Prostate gland (tissue), 2 donors: Measurements from ENCODE around the gene SYNPR.

Experiments used
- POLR2A ChIP-seq: fragments of 450-650 bp; IDR thresholded peaks from one replicate; pipeline ENCODE4 v1.6.1; 2016; ENCODE audit warnings: antibody characterized with exemption, mild to moderate bottlenecking
- POLR2AphosphoS5 ChIP-seq: sonication (generic); formaldehyde crosslinking; IDR thresholded peaks from one replicate; pipeline ENCODE4 v1.6.1; 2017; ENCODE audit warnings: antibody characterized with exemption
- TF ChIP-seq, protein P1 (sequence below), 4 experiments: fragments of 200-600 bp in 2 of 4; fragments of 450-650 bp in 2 of 4; sonication (generic) in 2 of 4; IDR thresholded peaks; 1 replicate in 3 of 4; 2 replicates in 1 of 4; pipeline ENCODE4 v1.5.1; 2016 to 2019; ENCODE audit warnings: antibody characterized with exemption in 4 of 4, mild to moderate bottlenecking in 2 of 4, moderate library complexity in 2 of 4

- TF ChIP-seq POLR2AphosphoS5: no peak
- TF ChIP-seq POLR2A: no peak
- TF ChIP-seq, protein P1, sequence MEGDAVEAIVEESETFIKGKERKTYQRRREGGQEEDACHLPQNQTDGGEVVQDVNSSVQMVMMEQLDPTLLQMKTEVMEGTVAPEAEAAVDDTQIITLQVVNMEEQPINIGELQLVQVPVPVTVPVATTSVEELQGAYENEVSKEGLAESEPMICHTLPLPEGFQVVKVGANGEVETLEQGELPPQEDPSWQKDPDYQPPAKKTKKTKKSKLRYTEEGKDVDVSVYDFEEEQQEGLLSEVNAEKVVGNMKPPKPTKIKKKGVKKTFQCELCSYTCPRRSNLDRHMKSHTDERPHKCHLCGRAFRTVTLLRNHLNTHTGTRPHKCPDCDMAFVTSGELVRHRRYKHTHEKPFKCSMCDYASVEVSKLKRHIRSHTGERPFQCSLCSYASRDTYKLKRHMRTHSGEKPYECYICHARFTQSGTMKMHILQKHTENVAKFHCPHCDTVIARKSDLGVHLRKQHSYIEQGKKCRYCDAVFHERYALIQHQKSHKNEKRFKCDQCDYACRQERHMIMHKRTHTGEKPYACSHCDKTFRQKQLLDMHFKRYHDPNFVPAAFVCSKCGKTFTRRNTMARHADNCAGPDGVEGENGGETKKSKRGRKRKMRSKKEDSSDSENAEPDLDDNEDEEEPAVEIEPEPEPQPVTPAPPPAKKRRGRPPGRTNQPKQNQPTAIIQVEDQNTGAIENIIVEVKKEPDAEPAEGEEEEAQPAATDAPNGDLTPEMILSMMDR (IDR thresholded peaks at IDR 0.05): no peak
Observed at GRCh38 chr3:63325386-63325785, 47.3 kb downstream of the SYNPR start.
